Measurements from ENCODE around the gene INHBA.
A peak's percentile ranks its signal among the peaks of the same experiment; 100 is the strongest.

Gene INHBA

GRCh38 chr7:41711283-41712064, 8.6 kb upstream of the INHBA start:
- H3K27ac ChIP-seq = no peak overlapping the region
- TF ChIP-seq CTCF (conservative IDR thresholded peaks at IDR 0.05) = peak; percentile 61

DNA sequence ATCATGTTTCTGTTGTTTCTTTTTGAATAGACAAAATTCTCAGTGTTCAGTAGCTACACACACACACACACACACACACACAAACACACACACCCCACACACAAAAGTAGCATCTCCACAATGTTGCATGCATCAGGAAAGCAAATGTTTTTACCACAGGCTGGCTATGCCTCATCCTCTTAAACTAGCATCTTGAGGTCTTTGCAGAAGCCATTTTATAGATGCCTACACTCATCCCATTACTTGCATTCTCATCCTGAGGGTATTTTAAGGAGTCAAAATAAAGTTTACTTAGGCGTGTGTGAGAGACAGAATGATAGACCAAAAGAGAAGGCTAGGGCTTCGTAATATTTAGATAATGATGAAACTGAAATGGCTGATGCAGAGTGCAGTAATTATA, 7.9 kb upstream of the INHBA start:
- TF ChIP-seq CTCF (conservative IDR thresholded peaks at IDR 0.05) = no peak

GRCh38 chr7:41709621-41710020, 6.7 kb upstream of the INHBA start:
- no peak overlapping the region for H3K27ac ChIP-seq
- TF ChIP-seq CTCF (conservative IDR thresholded peaks at IDR 0.05) = no peak

More for the DNA sequence above, 7.9 kb upstream of the INHBA start:
- no peak overlapping the region for H3K27ac ChIP-seq

DNA sequence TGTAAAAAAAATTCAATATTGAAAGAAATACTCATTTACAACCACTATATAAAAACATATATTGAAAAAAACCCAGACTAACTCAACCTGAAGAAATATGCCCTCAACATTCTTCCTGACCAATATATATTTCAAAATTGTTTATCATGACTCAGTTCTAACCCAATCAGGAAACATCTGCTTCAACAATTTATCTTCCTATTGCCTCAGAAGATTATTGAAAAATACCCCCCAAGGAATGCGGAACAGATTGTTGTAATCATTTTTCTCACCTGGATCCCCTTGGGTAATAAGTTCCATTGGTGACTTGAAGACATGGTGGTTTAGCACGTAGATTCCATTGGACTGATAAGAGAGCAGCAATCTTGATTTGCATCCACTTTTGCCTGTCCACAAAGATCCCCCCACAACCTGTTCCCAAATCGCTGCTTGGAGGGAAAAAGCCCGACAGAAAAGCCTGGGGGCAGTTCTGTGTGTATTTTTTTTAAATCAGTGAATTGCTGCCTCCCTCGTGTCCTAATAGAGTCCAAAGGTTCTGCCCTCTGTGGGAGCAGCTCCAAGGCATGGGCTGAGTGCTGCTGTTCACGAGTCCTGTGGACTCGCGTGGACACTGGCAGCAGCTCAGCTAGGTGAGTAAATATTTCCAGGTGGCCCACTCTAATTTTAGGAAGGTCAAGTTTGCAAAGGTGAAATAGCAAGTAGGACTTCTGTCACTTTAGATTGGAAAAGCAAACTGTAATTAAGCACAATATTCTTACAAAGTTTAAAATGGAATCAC, 5.9 kb upstream of the INHBA start:
- no peak overlapping the region for H3K27ac ChIP-seq
- TF ChIP-seq CTCF (conservative IDR thresholded peaks at IDR 0.05) = no peak

DNA sequence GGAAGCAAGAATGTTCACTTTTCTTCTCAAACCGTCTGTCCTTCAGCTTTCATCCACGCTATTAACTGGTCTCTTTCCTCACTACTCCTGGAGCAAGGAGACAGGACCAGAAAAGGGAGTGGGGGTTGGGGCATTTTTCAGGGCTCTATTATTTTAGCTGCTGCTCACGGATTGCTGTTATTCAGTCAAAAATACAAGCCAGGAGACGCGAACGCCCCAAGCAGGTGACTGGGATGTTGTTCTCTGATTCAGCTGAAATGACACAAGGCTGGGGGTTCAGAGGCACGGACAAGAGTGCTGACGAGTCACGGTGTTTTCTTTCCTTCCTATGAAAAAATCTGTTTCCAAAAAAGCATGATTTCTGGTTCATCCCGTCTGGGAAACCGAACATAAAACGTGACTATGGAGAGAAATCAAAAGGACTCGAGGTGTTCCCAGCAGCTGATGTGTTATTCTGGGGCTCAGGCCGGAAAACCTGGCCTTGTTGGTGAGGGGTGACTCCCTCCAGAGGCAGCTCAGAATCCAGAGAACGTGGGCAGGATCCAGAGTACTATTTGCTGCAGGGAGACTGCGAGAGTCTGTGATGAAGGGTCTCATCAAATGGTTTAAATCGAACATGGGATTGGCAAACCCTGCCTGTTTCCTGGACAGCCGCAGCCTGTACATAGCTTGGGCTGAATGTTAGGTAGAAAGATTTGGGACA, 3.5 kb upstream of the INHBA start:
- peak overlapping the region; percentile 82 for H3K27ac ChIP-seq
- no peak for TF ChIP-seq CTCF (conservative IDR thresholded peaks at IDR 0.05)

DNA sequence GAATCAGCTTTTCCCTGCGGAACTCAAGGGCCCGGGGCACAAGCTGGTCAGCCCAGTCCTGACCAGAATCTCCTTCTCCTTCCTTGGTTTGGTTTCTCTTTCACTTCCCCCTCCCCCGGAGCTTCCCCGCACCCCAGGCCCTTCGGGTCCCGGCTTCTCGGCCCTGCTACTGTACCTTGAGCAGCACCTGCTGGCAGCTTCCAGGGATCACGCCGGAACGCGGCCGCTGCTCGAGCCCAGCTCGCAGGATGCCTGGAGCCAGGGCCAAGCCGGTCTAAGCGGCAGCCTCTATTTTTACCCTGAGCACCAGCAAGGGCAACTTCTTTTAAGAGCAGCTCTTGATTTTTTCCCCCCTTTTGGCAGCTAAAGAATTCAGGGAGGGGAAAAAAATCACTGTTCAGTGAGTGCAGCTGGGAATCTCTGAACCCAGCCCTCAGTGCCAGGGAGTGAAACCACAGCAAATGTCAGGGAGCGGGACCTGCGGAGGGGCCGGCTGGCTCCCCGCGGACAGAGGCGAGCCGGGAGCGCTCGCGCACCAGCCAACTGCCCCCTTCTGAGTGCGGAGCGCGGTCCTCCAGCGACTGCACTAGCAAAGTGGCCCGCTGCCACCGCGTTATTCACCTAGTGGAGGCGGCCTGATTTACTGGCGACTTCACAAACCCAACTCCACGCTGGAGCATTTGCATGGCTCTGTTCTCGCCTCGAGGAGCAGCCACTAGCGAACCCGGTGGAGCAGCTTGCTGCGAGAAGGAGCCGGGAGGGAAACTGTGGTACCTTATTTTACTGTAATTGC, 2.4 kb upstream of the INHBA start:
- H3K27ac ChIP-seq = peak overlapping the region; percentile 82
- peak; percentile 99 for TF ChIP-seq CTCF (conservative IDR thresholded peaks at IDR 0.05)

All from VCaP (cell line).